ENCODE measurements around the gene CLDN14.
A peak's percentile ranks its signal among the peaks of the same experiment; 100 is the strongest.
"Not testable (repeated sequence)": the region's sequence is repeated elsewhere in the genome, so short reads cannot be mapped to it uniquely, and the experiment has no call there.

Gene CLDN14

GRCh38 chr21:36499578-36500471, 19.9 kb upstream of the CLDN14 start:
- no peak for DNase-seq
- no peak for ATAC-seq

GRCh38 chr21:36494557-36494956, 14.6 kb upstream of the CLDN14 start:
- DNase-seq (no peak), ATAC-seq (no peak)

GRCh38 chr21:36491209-36491910, 11.4 kb upstream of the CLDN14 start:
- DNase-seq (no peak), ATAC-seq (no peak)

GRCh38 chr21:36489776-36490165, 9.8 kb upstream of the CLDN14 start:
- no peak for DNase-seq
- no peak for ATAC-seq

- ATAC-seq, result no peak
Measured at GRCh38 chr21:36489103-36489775, 9.3 kb upstream of the CLDN14 start.

GRCh38 chr21:36487641-36488307, 7.9 kb upstream of the CLDN14 start:
- ATAC-seq, result no peak

More at GRCh38 chr21:36489103-36489775, 9.3 kb upstream of the CLDN14 start:
- DNase-seq, result no peak

GRCh38 chr21:36486246-36486645, 6.3 kb upstream of the CLDN14 start:
- ATAC-seq (no peak), DNase-seq (no peak)

More at GRCh38 chr21:36487641-36488307, 7.9 kb upstream of the CLDN14 start:
- no peak for DNase-seq

GRCh38 chr21:36485476-36485875, 5.6 kb upstream of the CLDN14 start:
- DNase-seq (no peak), ATAC-seq (no peak)

GRCh38 chr21:36483095-36483494, 3.2 kb upstream of the CLDN14 start:
- DNase-seq (no peak), ATAC-seq (no peak)

- no peak for DNase-seq
- ATAC-seq, result no peak
Measured at GRCh38 chr21:36482673-36483072, 2.8 kb upstream of the CLDN14 start.

GRCh38 chr21:36482181-36482580, 2.3 kb upstream of the CLDN14 start:
- ATAC-seq, result no peak

GRCh38 chr21:36481639-36482038, 1.7 kb upstream of the CLDN14 start:
- ATAC-seq (no peak), DNase-seq (no peak)

More at GRCh38 chr21:36482181-36482580, 2.3 kb upstream of the CLDN14 start:
- no peak for DNase-seq

- DNase-seq (no peak), ATAC-seq (no peak)
Measured at GRCh38 chr21:36480618-36481017, 696 bp upstream of the CLDN14 start.

GRCh38 chr21:36478941-36479340, 981 bp downstream of the CLDN14 start:
- DNase-seq, result no peak
- ATAC-seq, result no peak

GRCh38 chr21:36478207-36478701, 1.7 kb downstream of the CLDN14 start:
- ATAC-seq (peak; percentile 81), DNase-seq (peak; percentile 7)

- ATAC-seq (no peak), DNase-seq (no peak)
Measured at GRCh38 chr21:36477559-36477958, 2.4 kb downstream of the CLDN14 start.

- no peak for DNase-seq
Measured at GRCh38 chr21:36477001-36477400, 2.9 kb downstream of the CLDN14 start.

GRCh38 chr21:36476541-36476940, 3.4 kb downstream of the CLDN14 start:
- not testable (repeated sequence) for DNase-seq, ATAC-seq

More at GRCh38 chr21:36477001-36477400, 2.9 kb downstream of the CLDN14 start:
- ATAC-seq, result no peak

- DNase-seq (no peak), ATAC-seq (no peak)
Measured at GRCh38 chr21:36474591-36474990, 5.3 kb downstream of the CLDN14 start.

GRCh38 chr21:36473203-36473602, 6.7 kb downstream of the CLDN14 start:
- ATAC-seq (no peak), DNase-seq (no peak)

GRCh38 chr21:36472377-36472776, 7.5 kb downstream of the CLDN14 start:
- DNase-seq, result no peak
- no peak for ATAC-seq

GRCh38 chr21:36471254-36471723, 8.6 kb downstream of the CLDN14 start:
- DNase-seq, result peak; percentile 3
- peak; percentile 82 for ATAC-seq
